ENCODE results near the gene PER2. TPM values are rescaled to one million over a fixed set of nuclear protein-coding genes. Genes with fewer than 3 reads are reported as not detected.

Gene PER2
- total and polyA plus RNA-seq, 2 of the 13 experiments (the other 11 are each of a cell fraction or from before 2014, with no cell fraction given): 5.1 to 9.4 TPM

DNA sequence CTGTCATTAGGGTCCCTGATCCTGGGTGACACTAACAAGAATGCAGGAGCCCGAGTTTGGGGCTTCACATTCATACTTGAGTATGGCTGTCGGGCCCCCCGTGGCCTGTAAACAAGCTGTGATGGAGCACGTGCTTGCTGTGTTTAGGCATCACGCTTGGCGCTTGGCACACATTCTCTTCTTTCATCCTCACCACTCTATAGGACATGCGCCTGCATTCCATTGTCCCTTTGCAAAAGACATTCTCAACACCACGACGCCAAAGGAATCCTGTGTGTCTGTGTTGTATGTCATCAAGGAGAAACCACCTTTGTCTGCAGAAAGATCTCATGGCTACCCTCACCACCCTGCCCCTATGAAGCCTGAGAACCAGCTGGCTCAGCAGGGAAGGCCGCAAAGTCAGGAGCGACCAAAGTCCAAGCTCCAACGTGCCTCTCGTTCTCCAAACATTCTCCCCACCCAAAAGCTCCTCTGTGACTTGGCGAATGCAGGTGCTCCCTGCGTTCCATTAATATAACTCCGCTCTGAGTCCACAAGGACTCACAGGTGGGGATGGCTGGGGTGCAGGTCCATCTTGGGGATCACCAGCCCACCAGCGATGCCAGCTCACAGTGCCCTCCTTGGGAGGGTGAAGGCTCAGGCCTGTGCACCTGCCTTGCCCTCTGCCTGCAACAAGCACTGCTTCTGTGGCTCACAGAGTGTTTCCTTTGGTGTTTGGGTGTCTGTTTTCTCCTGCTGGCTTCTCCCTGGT, 6.2 kb upstream of the PER2 start (continued):
- TF ChIP-seq, protein P1, sequence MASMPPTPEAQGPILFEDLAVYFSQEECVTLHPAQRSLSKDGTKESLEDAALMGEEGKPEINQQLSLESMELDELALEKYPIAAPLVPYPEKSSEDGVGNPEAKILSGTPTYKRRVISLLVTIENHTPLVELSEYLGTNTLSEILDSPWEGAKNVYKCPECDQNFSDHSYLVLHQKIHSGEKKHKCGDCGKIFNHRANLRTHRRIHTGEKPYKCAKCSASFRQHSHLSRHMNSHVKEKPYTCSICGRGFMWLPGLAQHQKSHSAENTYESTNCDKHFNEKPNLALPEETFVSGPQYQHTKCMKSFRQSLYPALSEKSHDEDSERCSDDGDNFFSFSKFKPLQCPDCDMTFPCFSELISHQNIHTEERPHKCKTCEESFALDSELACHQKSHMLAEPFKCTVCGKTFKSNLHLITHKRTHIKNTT (CRISPR knock-in tag; IDR thresholded peaks at IDR 0.05): no peak
- TF ChIP-seq, protein P2, sequence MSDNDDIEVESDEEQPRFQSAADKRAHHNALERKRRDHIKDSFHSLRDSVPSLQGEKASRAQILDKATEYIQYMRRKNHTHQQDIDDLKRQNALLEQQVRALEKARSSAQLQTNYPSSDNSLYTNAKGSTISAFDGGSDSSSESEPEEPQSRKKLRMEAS (IDR thresholded peaks at IDR 0.05): peak; percentile 93
- TF ChIP-seq, protein P3, sequence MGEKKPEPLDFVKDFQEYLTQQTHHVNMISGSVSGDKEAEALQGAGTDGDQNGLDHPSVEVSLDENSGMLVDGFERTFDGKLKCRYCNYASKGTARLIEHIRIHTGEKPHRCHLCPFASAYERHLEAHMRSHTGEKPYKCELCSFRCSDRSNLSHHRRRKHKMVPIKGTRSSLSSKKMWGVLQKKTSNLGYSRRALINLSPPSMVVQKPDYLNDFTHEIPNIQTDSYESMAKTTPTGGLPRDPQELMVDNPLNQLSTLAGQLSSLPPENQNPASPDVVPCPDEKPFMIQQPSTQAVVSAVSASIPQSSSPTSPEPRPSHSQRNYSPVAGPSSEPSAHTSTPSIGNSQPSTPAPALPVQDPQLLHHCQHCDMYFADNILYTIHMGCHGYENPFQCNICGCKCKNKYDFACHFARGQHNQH (CRISPR knock-in tag; IDR thresholded peaks at IDR 0.05): 0 out of 2 replicates have a peak, but pooled peaks have one; percentile 43
- TF ChIP-seq KDM5A (IDR thresholded peaks at IDR 0.05; ENCODE audit: borderline replicate concordance, low read length) (no peak), GFI1 (CRISPR knock-in tag; IDR thresholded peaks at IDR 0.05; ENCODE audit: borderline replicate concordance) (no peak), HOXA5 (CRISPR knock-in tag; IDR thresholded peaks at IDR 0.05) (no peak), SOX6 (IDR thresholded peaks at IDR 0.05) (no peak), SOX6 (CRISPR knock-in tag; IDR thresholded peaks at IDR 0.05) (peak; percentile 46; the same call in 1 of the 2 replicates), FOXM1 (CRISPR knock-in tag; IDR thresholded peaks at IDR 0.05) (no peak), ZNF460 (CRISPR knock-in tag; IDR thresholded peaks at IDR 0.05; ENCODE audit: borderline replicate concordance) (no peak), ARHGAP35 (CRISPR knock-in tag; IDR thresholded peaks at IDR 0.05; ENCODE audit: borderline replicate concordance) (no peak), FOSL2 (CRISPR knock-in tag; IDR thresholded peaks at IDR 0.05) (no peak), RCOR2 (CRISPR knock-in tag; IDR thresholded peaks at IDR 0.05) (0 out of 2 replicates have a peak, but pooled peaks have one; percentile 49), STAT5B (CRISPR knock-in tag; IDR thresholded peaks at IDR 0.05) (no peak), ZKSCAN8 (CRISPR knock-in tag; IDR thresholded peaks at IDR 0.05; ENCODE audit: borderline replicate concordance) (peak; percentile 46; the same call in 1 of the 2 replicates), ZNF607 (CRISPR knock-in tag; IDR thresholded peaks at IDR 0.05; ENCODE audit: borderline replicate concordance) (no peak), ZNF543 (CRISPR knock-in tag; IDR thresholded peaks at IDR 0.05) (no peak), ZFX (CRISPR knock-in tag; IDR thresholded peaks at IDR 0.05; ENCODE audit: low read depth) (peak; percentile 89), CHD4 (IDR thresholded peaks at IDR 0.05; ENCODE audit: borderline replicate concordance, low read length) (no peak), ZNF530 (CRISPR knock-in tag; IDR thresholded peaks at IDR 0.05; ENCODE audit: low read depth) (no peak), EEA1 (CRISPR knock-in tag; IDR thresholded peaks at IDR 0.05; ENCODE audit: borderline replicate concordance) (no peak), TMF1 (CRISPR knock-in tag; IDR thresholded peaks at IDR 0.05; ENCODE audit: low read depth) (no peak)
- TF ChIP-seq, protein P4, sequence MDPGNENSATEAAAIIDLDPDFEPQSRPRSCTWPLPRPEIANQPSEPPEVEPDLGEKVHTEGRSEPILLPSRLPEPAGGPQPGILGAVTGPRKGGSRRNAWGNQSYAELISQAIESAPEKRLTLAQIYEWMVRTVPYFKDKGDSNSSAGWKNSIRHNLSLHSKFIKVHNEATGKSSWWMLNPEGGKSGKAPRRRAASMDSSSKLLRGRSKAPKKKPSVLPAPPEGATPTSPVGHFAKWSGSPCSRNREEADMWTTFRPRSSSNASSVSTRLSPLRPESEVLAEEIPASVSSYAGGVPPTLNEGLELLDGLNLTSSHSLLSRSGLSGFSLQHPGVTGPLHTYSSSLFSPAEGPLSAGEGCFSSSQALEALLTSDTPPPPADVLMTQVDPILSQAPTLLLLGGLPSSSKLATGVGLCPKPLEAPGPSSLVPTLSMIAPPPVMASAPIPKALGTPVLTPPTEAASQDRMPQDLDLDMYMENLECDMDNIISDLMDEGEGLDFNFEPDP (CRISPR knock-in tag; conservative IDR thresholded peaks at IDR 0.05): no peak; the same call in 1 of the 2 replicates
- TF ChIP-seq, protein P5, sequence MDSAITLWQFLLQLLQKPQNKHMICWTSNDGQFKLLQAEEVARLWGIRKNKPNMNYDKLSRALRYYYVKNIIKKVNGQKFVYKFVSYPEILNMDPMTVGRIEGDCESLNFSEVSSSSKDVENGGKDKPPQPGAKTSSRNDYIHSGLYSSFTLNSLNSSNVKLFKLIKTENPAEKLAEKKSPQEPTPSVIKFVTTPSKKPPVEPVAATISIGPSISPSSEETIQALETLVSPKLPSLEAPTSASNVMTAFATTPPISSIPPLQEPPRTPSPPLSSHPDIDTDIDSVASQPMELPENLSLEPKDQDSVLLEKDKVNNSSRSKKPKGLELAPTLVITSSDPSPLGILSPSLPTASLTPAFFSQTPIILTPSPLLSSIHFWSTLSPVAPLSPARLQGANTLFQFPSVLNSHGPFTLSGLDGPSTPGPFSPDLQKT (CRISPR knock-in tag; IDR thresholded peaks at IDR 0.05; ENCODE audit: borderline replicate concordance): no peak
- TF ChIP-seq, protein P6, sequence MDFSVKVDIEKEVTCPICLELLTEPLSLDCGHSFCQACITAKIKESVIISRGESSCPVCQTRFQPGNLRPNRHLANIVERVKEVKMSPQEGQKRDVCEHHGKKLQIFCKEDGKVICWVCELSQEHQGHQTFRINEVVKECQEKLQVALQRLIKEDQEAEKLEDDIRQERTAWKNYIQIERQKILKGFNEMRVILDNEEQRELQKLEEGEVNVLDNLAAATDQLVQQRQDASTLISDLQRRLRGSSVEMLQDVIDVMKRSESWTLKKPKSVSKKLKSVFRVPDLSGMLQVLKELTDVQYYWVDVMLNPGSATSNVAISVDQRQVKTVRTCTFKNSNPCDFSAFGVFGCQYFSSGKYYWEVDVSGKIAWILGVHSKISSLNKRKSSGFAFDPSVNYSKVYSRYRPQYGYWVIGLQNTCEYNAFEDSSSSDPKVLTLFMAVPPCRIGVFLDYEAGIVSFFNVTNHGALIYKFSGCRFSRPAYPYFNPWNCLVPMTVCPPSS (IDR thresholded peaks at IDR 0.05): no peak
